OCI-LY1 (cell line): ENCODE results near the gene FKBP15.

Source experiments
- H2AFZ ChIP-seq: fragments of 200-600 bp; sonication (generic), shearing (Covaris generic); 2 replicates; pipeline ENCODE4 v1.6.0; 2014; ENCODE audit warnings: antibody characterized with exemption, mild to moderate bottlenecking, low read length
- H3F3A ChIP-seq: fragments of 200-600 bp; sonication (generic), shearing (Covaris generic); 2 replicates; pipeline ENCODE4 v1.6.0; 2014; ENCODE audit warnings: mild to moderate bottlenecking, antibody characterized with exemption, low read length, moderate library complexity; ENCODE audit not compliant: insufficient read depth
- H3K27ac ChIP-seq: fragments of 200-600 bp; sonication (generic); 2 replicates; pipeline ENCODE4 v1.5.1; 2014; ENCODE audit warnings: low read length, mixed run types, mild to moderate bottlenecking, low read depth; ENCODE audit not compliant: poor library complexity, severe bottlenecking
- H3K27me3 ChIP-seq: fragments of 200-600 bp; sonication (generic); 2 replicates; pipeline ENCODE4 v1.6.0; 2014; ENCODE audit warnings: antibody characterized with exemption, mild to moderate bottlenecking, low read length, moderate library complexity; ENCODE audit not compliant: insufficient read depth
- H3K36me3 ChIP-seq: fragments of 200-600 bp; sonication (generic); 2 replicates; pipeline ENCODE4 v1.6.1; 2014; ENCODE audit warnings: mild to moderate bottlenecking, antibody characterized with exemption, low read length, moderate library complexity, mixed read lengths; ENCODE audit not compliant: insufficient read depth
- H3K4me1 ChIP-seq: fragments of 200-600 bp; sonication (generic); 2 replicates; pipeline ENCODE4 v1.5.1; 2014; ENCODE audit warnings: mild to moderate bottlenecking, low read length, moderate library complexity; ENCODE audit not compliant: insufficient read depth, severe bottlenecking
- H3K4me2 ChIP-seq: fragments of 200-600 bp; sonication (generic), shearing (Covaris generic); 2 replicates; pipeline ENCODE4 v1.6.1; 2014; ENCODE audit warnings: low read length
- H3K4me3 ChIP-seq: fragments of 200-600 bp; sonication (generic); 2 replicates; pipeline ENCODE4 v1.5.1; 2014; ENCODE audit warnings: low read length, low read depth, mild to moderate bottlenecking, mixed read lengths; ENCODE audit not compliant: poor library complexity, severe bottlenecking
- H3K79me2 ChIP-seq: fragments of 200-600 bp; shearing (Covaris generic); 2 replicates; pipeline ENCODE4 v1.6.1; 2016; ENCODE audit warnings: mixed run types, low read length, mixed read lengths; ENCODE audit not compliant: insufficient read depth
- H3K9ac ChIP-seq: fragments of 200-600 bp; sonication (generic), shearing (Covaris generic); 2 replicates; pipeline ENCODE4 v1.6.1; 2014; ENCODE audit warnings: mild to moderate bottlenecking, low read length, mixed read lengths
- H3K9me2 ChIP-seq: fragments of 200-600 bp; sonication (generic), shearing (Covaris generic); 2 replicates; pipeline ENCODE4 v1.6.1; 2014; ENCODE audit warnings: low read depth, mild to moderate bottlenecking, low read length, mixed read lengths
- H3K9me3 ChIP-seq: fragments of 200-600 bp; shearing (Covaris generic); 2 replicates; pipeline ENCODE4 v1.6.1; 2014; ENCODE audit warnings: low read length, mixed read lengths
- H4K20me1 ChIP-seq: fragments of 200-600 bp; sonication (generic), shearing (Covaris generic); 2 replicates; pipeline ENCODE4 v1.6.0; 2016; ENCODE audit warnings: mild to moderate bottlenecking, low read length; ENCODE audit not compliant: insufficient read depth
- EZH2 ChIP-seq: fragments of 200-600 bp; sonication (generic), shearing (Covaris generic); IDR thresholded peaks from 2 replicates; pipeline ENCODE4 v1.8.0; 2017; ENCODE audit warnings: borderline replicate concordance, mixed run types, mild to moderate bottlenecking, antibody characterized with exemption, low read length, moderate library complexity, mixed read lengths
- TF ChIP-seq, protein P1 (sequence below): fragments of 200-600 bp; sonication (generic), shearing (Covaris generic); IDR thresholded peaks from 2 replicates; pipeline ENCODE4 v1.5.1; 2017; ENCODE audit warnings: mild to moderate bottlenecking, antibody characterized with exemption, low read length, moderate library complexity, mixed read lengths

Gene FKBP15, protein sequence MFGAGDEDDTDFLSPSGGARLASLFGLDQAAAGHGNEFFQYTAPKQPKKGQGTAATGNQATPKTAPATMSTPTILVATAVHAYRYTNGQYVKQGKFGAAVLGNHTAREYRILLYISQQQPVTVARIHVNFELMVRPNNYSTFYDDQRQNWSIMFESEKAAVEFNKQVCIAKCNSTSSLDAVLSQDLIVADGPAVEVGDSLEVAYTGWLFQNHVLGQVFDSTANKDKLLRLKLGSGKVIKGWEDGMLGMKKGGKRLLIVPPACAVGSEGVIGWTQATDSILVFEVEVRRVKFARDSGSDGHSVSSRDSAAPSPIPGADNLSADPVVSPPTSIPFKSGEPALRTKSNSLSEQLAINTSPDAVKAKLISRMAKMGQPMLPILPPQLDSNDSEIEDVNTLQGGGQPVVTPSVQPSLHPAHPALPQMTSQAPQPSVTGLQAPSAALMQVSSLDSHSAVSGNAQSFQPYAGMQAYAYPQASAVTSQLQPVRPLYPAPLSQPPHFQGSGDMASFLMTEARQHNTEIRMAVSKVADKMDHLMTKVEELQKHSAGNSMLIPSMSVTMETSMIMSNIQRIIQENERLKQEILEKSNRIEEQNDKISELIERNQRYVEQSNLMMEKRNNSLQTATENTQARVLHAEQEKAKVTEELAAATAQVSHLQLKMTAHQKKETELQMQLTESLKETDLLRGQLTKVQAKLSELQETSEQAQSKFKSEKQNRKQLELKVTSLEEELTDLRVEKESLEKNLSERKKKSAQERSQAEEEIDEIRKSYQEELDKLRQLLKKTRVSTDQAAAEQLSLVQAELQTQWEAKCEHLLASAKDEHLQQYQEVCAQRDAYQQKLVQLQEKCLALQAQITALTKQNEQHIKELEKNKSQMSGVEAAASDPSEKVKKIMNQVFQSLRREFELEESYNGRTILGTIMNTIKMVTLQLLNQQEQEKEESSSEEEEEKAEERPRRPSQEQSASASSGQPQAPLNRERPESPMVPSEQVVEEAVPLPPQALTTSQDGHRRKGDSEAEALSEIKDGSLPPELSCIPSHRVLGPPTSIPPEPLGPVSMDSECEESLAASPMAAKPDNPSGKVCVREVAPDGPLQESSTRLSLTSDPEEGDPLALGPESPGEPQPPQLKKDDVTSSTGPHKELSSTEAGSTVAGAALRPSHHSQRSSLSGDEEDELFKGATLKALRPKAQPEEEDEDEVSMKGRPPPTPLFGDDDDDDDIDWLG

DNA sequence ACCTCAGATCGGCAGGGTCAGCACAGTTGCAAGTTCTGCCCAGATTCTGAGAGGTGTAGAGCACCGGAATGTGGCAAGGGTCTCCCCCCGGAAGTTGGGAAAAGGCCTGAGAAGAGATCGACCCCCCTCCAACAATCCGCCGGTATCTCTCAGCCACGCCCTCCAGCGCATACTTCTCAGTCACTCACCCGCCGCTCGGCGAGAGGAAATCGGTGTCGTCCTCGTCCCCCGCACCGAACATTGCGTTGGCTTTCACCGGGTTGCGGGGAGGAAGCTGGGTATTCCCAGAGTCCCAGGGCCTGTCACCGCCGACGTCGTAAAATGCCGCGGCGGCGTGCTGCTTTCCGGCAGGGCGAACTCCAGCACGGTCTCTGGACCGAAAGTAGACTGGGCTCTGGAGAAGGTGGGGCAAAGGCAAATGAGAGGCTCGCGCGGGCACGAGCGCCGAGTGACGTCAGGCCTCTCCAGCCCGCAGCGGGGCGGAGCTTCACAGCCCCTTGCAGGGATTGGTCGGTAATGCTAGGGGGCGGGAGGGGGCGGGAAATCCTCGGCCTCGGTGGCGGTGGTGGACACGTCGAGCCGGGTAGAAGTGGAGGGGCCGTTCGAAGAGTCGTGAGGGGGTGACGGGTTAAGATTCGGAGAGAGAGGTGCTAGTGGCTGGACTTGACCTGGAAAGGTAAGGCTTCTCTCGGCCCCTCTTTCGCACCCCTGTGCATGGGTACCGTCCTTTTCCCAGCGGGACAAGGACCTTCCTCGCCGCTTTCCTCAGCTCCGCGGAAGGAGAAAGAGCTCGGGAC is at the start of gene FKBP15, which contains the start of gene SLC31A1:
Gene FKBP15 (minus strand): TSS at position 275 of the 797 bp plus-strand sequence. CDS start 34 bp downstream, at position 241.
Gene SLC31A1 (plus strand): TSS at position 542 of the 797 bp plus-strand sequence. CDS start 34,605 bp downstream, outside the sequence.
- peak within 1 kb of the TSS; percentile 88 for H3K4me3 ChIP-seq
- no peaks in the 10 kb centered on the region for H4K20me1 ChIP-seq
- peaks cover 17% of the 10 kb centered on the region; the same call in 1 of the 2 replicates for H3K36me3 ChIP-seq
- H3F3A ChIP-seq: peaks cover 8% of the 10 kb centered on the region
- H3K4me2 ChIP-seq: peak within 1 kb of the TSS; percentile 98
- TF ChIP-seq, protein P1, sequence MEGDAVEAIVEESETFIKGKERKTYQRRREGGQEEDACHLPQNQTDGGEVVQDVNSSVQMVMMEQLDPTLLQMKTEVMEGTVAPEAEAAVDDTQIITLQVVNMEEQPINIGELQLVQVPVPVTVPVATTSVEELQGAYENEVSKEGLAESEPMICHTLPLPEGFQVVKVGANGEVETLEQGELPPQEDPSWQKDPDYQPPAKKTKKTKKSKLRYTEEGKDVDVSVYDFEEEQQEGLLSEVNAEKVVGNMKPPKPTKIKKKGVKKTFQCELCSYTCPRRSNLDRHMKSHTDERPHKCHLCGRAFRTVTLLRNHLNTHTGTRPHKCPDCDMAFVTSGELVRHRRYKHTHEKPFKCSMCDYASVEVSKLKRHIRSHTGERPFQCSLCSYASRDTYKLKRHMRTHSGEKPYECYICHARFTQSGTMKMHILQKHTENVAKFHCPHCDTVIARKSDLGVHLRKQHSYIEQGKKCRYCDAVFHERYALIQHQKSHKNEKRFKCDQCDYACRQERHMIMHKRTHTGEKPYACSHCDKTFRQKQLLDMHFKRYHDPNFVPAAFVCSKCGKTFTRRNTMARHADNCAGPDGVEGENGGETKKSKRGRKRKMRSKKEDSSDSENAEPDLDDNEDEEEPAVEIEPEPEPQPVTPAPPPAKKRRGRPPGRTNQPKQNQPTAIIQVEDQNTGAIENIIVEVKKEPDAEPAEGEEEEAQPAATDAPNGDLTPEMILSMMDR: no peak
- TF ChIP-seq EZH2: no peak
- no peaks in the 10 kb centered on the region for H3K9me3 ChIP-seq
- H3K9ac ChIP-seq: peak within 1 kb of the TSS; percentile 92
- H3K4me1 ChIP-seq: peaks cover 44% of the 10 kb centered on the region
- H2AFZ ChIP-seq: no peak within 1 kb of the TSS; the same call in 1 of the 2 replicates
- peak within 1 kb of the TSS; percentile 84 for H3K27ac ChIP-seq
- H3K27me3 ChIP-seq: no peaks in the 10 kb centered on the region
- H3K9me2 ChIP-seq: no peaks in the 10 kb centered on the region
- H3K79me2 ChIP-seq: peaks cover 45% of the 10 kb centered on the region

DNA sequence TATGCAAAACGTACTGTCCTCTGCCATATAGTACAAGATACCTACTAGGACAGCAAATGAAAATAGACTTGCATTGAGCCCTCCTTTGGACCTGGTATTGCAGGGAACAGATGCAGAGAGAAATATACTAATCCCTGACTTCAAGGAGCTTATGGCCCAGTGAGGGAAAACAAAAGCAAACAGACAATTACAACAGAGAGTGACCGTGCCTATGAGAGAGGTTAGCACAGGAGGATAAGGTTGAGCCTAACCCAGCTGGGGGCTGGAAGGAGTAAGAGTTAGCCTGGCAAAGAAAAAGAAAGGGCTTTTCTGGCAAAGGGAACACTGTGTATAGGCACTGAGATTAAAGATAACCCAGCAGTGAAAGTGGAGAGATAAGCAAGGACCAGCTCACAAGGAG is 48.8 kb upstream of the FKBP15 start:
- Histone ChIP-seq H3K9ac (no peak overlapping the region), H3K9me3 (no peaks in the 10 kb centered on the region), H4K20me1 (no peaks in the 10 kb centered on the region), H3K27me3 (no peaks in the 10 kb centered on the region), H2AFZ (no peak overlapping the region), H3K9me2 (no peaks in the 10 kb centered on the region), H3K4me1 (peaks cover 6% of the 10 kb centered on the region), H3K4me2 (no peak overlapping the region), H3K36me3 (peaks cover 58% of the 10 kb centered on the region), H3K4me3 (no peak overlapping the region), H3K27ac (no peak overlapping the region), H3F3A (no peaks in the 10 kb centered on the region), H3K79me2 (no peaks in the 10 kb centered on the region)
- TF ChIP-seq EZH2: no peak
- TF ChIP-seq, protein P1: no peak
